Esophagus squamous epithelium (tissue), 4 donors: ENCODE measurements around the gene TMEM201.

ENCODE experiments used
- CTCF ChIP-seq, 6 experiments: fragments of 450-650 bp in 4 of 6; fragments of 200-600 bp in 2 of 6; sonication (generic) in 2 of 6; IDR thresholded peaks; one replicate each; pipeline ENCODE4 v1.5.1; 2016 to 2019; ENCODE audit warnings: antibody characterized with exemption in 6 of 6, mild to moderate bottlenecking in 4 of 6, moderate library complexity in 4 of 6
- POLR2A ChIP-seq, 4 donors: fragments of 450-650 bp; IDR thresholded peaks; one replicate each; pipeline ENCODE4 v1.6.1; 2017; ENCODE audit warnings: antibody characterized with exemption in 4 of 4, mild to moderate bottlenecking in 4 of 4, moderate library complexity in 3 of 4

- TF ChIP-seq CTCF (IDR thresholded peaks at IDR 0.05) (no peak), POLR2A (IDR thresholded peaks at IDR 0.05) (no peak)
Observed at GRCh38 chr1:9657521-9658032, 68.9 kb downstream of the TMEM201 start.
